HepG2 (cell line): ENCODE data around the gene SLC6A6. TPM values are rescaled to one million over a fixed set of nuclear protein-coding genes. Genes with fewer than 3 reads are reported as not detected.

ENCODE experiments used
- ARNT ChIP-seq: fragments of 450-650 bp; IDR thresholded peaks from 2 replicates; pipeline ENCODE4 v1.6.1; 2017
- ATM ChIP-seq: fragments of 450-650 bp; IDR thresholded peaks from 2 replicates; pipeline ENCODE4 v1.7.1; 2017; ENCODE audit warnings: mild to moderate bottlenecking, borderline replicate concordance
- DNMT3B ChIP-seq: conservative IDR thresholded peaks from 2 replicates; pipeline ENCODE4 v1.6.1; 2016; ENCODE audit warnings: missing biosample characterization, control low read depth
- HNRNPL ChIP-seq: fragments of 200-400 bp; formaldehyde crosslinking; IDR thresholded peaks from 2 replicates; pipeline ENCODE4 v1.6.1; 2017; ENCODE audit warnings: mild to moderate bottlenecking, low read depth, low read length
- KAT8 ChIP-seq: IDR thresholded peaks from 2 replicates; pipeline ENCODE4 v1.6.1; 2016; ENCODE audit warnings: missing genetic modification reagents, missing compliant biosample characterization
- LRRFIP1 ChIP-seq: sonication (generic); formaldehyde crosslinking; conservative IDR thresholded peaks from 2 replicates; pipeline ENCODE4 v1.4.0; 2020; ENCODE audit warnings: missing genetic modification reagents
- ONECUT2 ChIP-seq: sonication (generic); formaldehyde crosslinking; IDR thresholded peaks from 2 replicates; pipeline ENCODE4 v1.4.0; 2020; ENCODE audit warnings: missing genetic modification reagents
- PTBP1 ChIP-seq: fragments of 200-400 bp; formaldehyde crosslinking; IDR thresholded peaks from 2 replicates; pipeline ENCODE4 v1.6.1; 2018; ENCODE audit warnings: low read length, low read depth; ENCODE audit not compliant: poor library complexity, severe bottlenecking
- RAD21 ChIP-seq: fragments of 450-650 bp; formaldehyde crosslinking; IDR thresholded peaks from 2 replicates; pipeline ENCODE4 v1.5.0; 2020; ENCODE audit warnings: mild to moderate bottlenecking
- RELA ChIP-seq: sonication (generic); formaldehyde crosslinking; IDR thresholded peaks from 2 replicates; pipeline ENCODE4 v1.4.0; 2020; ENCODE audit warnings: missing genetic modification reagents
- RFXANK ChIP-seq: IDR thresholded peaks from 2 replicates; pipeline ENCODE4 v1.6.1; 2016
- TARDBP ChIP-seq: sonication (generic); formaldehyde crosslinking; IDR thresholded peaks from 2 replicates; pipeline ENCODE4 v1.8.0; 2022; ENCODE audit warnings: mild to moderate bottlenecking, missing genetic modification reagents
- ZHX1 ChIP-seq: sonication (generic); formaldehyde crosslinking; IDR thresholded peaks from 2 replicates; pipeline ENCODE4 v1.8.1; 2022; ENCODE audit warnings: low read depth, mild to moderate bottlenecking, missing genetic modification reagents
- ZNF121 ChIP-seq: sonication (generic); formaldehyde crosslinking; IDR thresholded peaks from 2 replicates; pipeline ENCODE4 v1.5.0; 2020; ENCODE audit warnings: mild to moderate bottlenecking, missing genetic modification reagents
- ZNF317 ChIP-seq: sonication (generic); formaldehyde crosslinking; IDR thresholded peaks from 2 replicates; pipeline ENCODE4 v1.5.0; 2020; ENCODE audit warnings: mild to moderate bottlenecking, missing genetic modification reagents
- ZNF362 ChIP-seq: sonication (generic); formaldehyde crosslinking; IDR thresholded peaks from 2 replicates; pipeline ENCODE4 v1.4.0; 2020; ENCODE audit warnings: missing genetic modification reagents, mild to moderate bottlenecking, borderline replicate concordance
- ZNF468 ChIP-seq: sonication (generic); formaldehyde crosslinking; IDR thresholded peaks from 2 replicates; pipeline ENCODE4 v1.8.0; 2022; ENCODE audit warnings: mild to moderate bottlenecking, moderate library complexity, missing genetic modification reagents
- ZNF784 ChIP-seq: sonication (generic); formaldehyde crosslinking; IDR thresholded peaks from 2 replicates; pipeline ENCODE4 v1.5.1; 2020; ENCODE audit warnings: missing genetic modification reagents, mild to moderate bottlenecking, borderline replicate concordance
- ZSCAN29 ChIP-seq: sonication (generic); formaldehyde crosslinking; conservative IDR thresholded peaks from 2 replicates; pipeline ENCODE4 v1.4.0; 2020; ENCODE audit warnings: mild to moderate bottlenecking, missing genetic modification reagents
- polyA plus RNA-seq, 8 experiments: library from polyadenylated mRNA; depleted of rRNA in 3 of 8; stranded (reverse) in 7 of 8; unstranded in 1 of 8; fragments of >200 nt; fragmentation: Illumina TruSeq in 4 of 8; extraction: Trizol in 4 of 8; gene quantifications; 2 replicates each; pipeline versions ENCODE4 v1.2.1 to v1.2.3, GENCODE V29; 2011 to 2016; ENCODE audit warnings: low read depth in 4 of 8, missing spikeins in 1 of 8, mixed read lengths in 1 of 8; ENCODE audit not compliant: insufficient read depth in 1 of 8
- total RNA-seq, 5 experiments: library from RNA; depleted of rRNA; stranded (reverse); fragments of >200 nt; fragmentation: Illumina TruSeq; extraction: Trizol; gene quantifications; 2 replicates each; pipeline ENCODE4 v1.2.3, GENCODE V29; 2016; ENCODE audit warnings: low read depth in 1 of 5
- TF ChIP-seq, protein P1 (sequence below): sonication (generic); formaldehyde crosslinking; IDR thresholded peaks from 2 replicates; pipeline ENCODE4 v1.8.0; 2022; ENCODE audit warnings: low read depth, missing genetic modification reagents
- TF ChIP-seq, protein P2 (sequence below): sonication (generic); formaldehyde crosslinking; IDR thresholded peaks from 2 replicates; pipeline ENCODE4 v1.5.1; 2020; ENCODE audit warnings: missing genetic modification reagents, mild to moderate bottlenecking, borderline replicate concordance

Gene SLC6A6
- total and polyA plus RNA-seq, 2 of the 13 experiments (the other 11 are each of a cell fraction or from before 2014, with no cell fraction given): 14.1 to 20.7 TPM

DNA sequence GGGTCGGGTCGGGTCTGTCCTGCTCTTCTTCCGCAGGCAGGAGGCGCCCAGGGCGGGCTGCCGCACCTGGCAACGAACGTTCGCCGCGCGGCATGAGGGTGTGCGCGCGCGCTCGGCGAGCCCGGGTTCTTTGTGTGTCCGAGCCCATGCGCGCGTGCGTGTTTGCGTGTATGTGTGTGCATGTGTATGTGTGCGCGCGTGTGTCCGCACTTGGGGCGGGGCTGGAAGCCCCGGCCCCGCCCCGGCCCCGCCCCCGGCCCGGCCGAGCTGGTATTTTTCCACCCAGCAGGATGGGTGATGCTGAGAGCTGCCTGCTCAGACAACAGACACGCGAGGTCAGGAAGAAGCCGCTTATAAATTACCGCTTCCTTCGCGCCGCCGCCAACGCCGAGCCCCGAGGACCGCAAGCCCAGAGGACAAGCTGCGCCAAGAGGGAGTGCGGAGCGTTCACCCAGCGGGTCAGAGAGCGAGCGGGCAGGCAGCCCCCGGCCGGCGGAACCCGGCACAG, at the start of gene SLC6A6 (continued):
- TF ChIP-seq, protein P1, sequence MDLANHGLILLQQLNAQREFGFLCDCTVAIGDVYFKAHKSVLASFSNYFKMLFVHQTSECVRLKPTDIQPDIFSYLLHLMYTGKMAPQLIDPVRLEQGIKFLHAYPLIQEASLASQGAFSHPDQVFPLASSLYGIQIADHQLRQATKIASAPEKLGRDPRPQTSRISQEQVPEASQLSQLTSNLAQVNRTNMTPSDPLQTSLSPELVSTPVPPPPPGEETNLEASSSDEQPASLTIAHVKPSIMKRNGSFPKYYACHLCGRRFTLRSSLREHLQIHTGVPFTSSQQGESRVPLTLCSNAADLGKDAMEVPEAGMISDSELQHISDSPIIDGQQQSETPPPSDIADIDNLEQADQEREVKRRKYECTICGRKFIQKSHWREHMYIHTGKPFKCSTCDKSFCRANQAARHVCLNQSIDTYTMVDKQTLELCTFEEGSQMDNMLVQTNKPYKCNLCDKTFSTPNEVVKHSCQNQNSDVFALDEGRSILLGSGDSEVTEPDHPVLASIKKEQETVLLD: no peak
- no peak for TF ChIP-seq ZHX1 (CRISPR knock-in tag)
- TF ChIP-seq ATM: no peak
- peak; percentile 56; the same call in 1 of the 2 replicates for TF ChIP-seq KAT8 (CRISPR knock-in tag)
- TF ChIP-seq ARNT: no peak
- TF ChIP-seq RFXANK (CRISPR knock-in tag): no peak
- no peak for TF ChIP-seq ZNF784 (CRISPR knock-in tag)
- TF ChIP-seq DNMT3B (CRISPR knock-in tag): no peak
- TF ChIP-seq ZNF121: peak; percentile 8; the same call in 1 of the 2 replicates
- TF ChIP-seq ZNF317: no peak
- no peak for TF ChIP-seq ZSCAN29 (CRISPR knock-in tag)
- peak; percentile 87 for TF ChIP-seq RAD21 (CRISPR knock-in tag)
- no peak for TF ChIP-seq ZNF468 (CRISPR knock-in tag)
- TF ChIP-seq, protein P2, sequence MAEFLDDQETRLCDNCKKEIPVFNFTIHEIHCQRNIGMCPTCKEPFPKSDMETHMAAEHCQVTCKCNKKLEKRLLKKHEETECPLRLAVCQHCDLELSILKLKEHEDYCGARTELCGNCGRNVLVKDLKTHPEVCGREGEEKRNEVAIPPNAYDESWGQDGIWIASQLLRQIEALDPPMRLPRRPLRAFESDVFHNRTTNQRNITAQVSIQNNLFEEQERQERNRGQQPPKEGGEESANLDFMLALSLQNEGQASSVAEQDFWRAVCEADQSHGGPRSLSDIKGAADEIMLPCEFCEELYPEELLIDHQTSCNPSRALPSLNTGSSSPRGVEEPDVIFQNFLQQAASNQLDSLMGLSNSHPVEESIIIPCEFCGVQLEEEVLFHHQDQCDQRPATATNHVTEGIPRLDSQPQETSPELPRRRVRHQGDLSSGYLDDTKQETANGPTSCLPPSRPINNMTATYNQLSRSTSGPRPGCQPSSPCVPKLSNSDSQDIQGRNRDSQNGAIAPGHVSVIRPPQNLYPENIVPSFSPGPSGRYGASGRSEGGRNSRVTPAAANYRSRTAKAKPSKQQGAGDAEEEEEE (CRISPR knock-in tag): no peak
- TF ChIP-seq RELA (CRISPR knock-in tag): 0 out of 2 replicates have a peak, but pooled peaks have one; percentile 10
- TF ChIP-seq TARDBP: peak; percentile 54; the same call in 1 of the 2 replicates
- TF ChIP-seq PTBP1: no peak
- no peak for TF ChIP-seq HNRNPL
- TF ChIP-seq ZNF362 (CRISPR knock-in tag): no peak
- TF ChIP-seq LRRFIP1: no peak
- TF ChIP-seq ONECUT2 (CRISPR knock-in tag): no peak
